ENCODE data around the gene HK1. TPM values are rescaled to one million over a fixed set of nuclear protein-coding genes. Genes with fewer than 3 reads are reported as not detected.

HK1 gene
- 68.2 and 74.9 TPM in 2 replicates for total RNA-seq (2014; rRNA removed; shearing (Covaris generic))

GRCh38 chr10:69278446-69278963 is at the start of gene HK1:
TSS of gene HK1 (plus strand) at chr10:69278496.

GRCh38 chr10:69416695-69417094 is 138.4 kb downstream of the HK1 start, which contains the start of gene TACR2:
TSS of gene TACR2 (minus strand) at chr10:69416918. CDS start at chr10:69416323, 595 bp downstream.

DNA sequence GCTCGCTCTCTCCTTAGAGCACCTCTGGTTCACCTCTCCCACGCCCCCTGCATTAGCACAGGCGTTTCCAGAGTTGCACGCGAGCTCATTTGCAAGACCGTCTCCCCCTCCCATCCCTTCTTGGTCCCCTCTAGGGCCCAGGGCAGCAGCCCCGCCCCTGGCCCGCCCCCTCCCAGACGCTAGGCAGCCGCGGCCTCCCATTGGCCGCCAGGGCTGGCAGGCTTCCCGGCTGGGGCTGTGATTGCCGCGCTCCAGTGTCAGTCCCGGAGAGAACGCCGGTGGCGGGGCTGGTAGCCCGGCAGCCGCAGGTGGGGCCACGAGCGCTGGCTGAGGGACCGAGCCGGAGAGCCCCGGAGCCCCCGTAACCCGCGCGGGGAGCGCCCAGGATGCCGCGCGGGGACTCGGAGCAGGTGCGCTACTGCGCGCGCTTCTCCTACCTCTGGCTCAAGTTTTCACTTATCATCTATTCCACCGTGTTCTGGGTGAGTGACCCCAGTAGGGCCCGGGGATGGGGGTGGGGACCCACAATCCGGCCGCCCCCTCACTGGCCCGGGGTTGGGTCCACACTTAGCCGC is 173.0 kb downstream of the HK1 start, which contains the start of gene TSPAN15:
TSS of gene TSPAN15 (plus strand) at position 257 of the 575 bp plus-strand sequence. CDS start at position 387, 130 bp downstream.

Other genes starting within 250 kb of the HK1 start
- gene SRGN, start 190.4 kb upstream of the HK1 start, total RNA-seq (2014; rRNA removed; shearing (Covaris generic)) = 2.5 and 3.8 TPM in 2 replicates
- 11.7 and 12.3 TPM in 2 replicates for gene VPS26A, start 154.3 kb upstream of the HK1 start, total RNA-seq (2014; rRNA removed; shearing (Covaris generic))
- gene SUPV3L1, start 98.3 kb upstream of the HK1 start, total RNA-seq (2014; rRNA removed; shearing (Covaris generic)) = 33.7 and 36.2 TPM in 2 replicates
- gene HKDC1, start 58.2 kb upstream of the HK1 start, total RNA-seq (2014; rRNA removed; shearing (Covaris generic)) = 5.4 and 5.7 TPM in 2 replicates
- 0.08 TPM in 1 of 2 replicates, not detected in the other for gene TACR2, start 138.4 kb downstream of the HK1 start, total RNA-seq (2014; rRNA removed; shearing (Covaris generic))
- gene TSPAN15, start 173.0 kb downstream of the HK1 start, total RNA-seq (2014; rRNA removed; shearing (Covaris generic)) = 0.98 and 1.2 TPM in 2 replicates

Data from A375 (cell line).